Endodermal cell (in vitro differentiated cells): Measurements from ENCODE around the gene NANOG. TPM values are rescaled to one million over a fixed set of nuclear protein-coding genes. Genes with fewer than 3 reads are reported as not detected.
"Not testable (repeated sequence)": the region's sequence is repeated elsewhere in the genome, so short reads cannot be mapped to it uniquely, and the experiment has no call there.

Source experiments
- DNase-seq: peaks from one replicate; pipeline ENCODE4 v3.0.0-alpha.2; 2017
- H3K27ac ChIP-seq: 2 replicates; pipeline ENCODE4 v1.5.1; 2013; ENCODE audit warnings: mild to moderate bottlenecking, low read depth, low read length, moderate library complexity
- H3K27me3 ChIP-seq: 2 replicates; pipeline ENCODE4 v1.6.1; 2013; ENCODE audit warnings: mild to moderate bottlenecking, low read length, moderate library complexity; ENCODE audit not compliant: insufficient read depth, control insufficient read depth, poor library complexity, severe bottlenecking
- H3K36me3 ChIP-seq: 2 replicates; pipeline ENCODE4 v1.7.0; 2013; ENCODE audit warnings: mild to moderate bottlenecking, low read length, moderate library complexity; ENCODE audit not compliant: control insufficient read depth, insufficient read depth
- H3K4me1 ChIP-seq: one replicate; pipeline ENCODE4 v1.7.0; 2013; ENCODE audit warnings: low read length; ENCODE audit not compliant: control insufficient read depth, insufficient read depth
- H3K4me3 ChIP-seq: 2 replicates; pipeline ENCODE4 v1.5.1; 2013; ENCODE audit warnings: mild to moderate bottlenecking, low read length, moderate library complexity
- H3K9ac ChIP-seq: 2 replicates; pipeline ENCODE4 v1.6.1; 2013; ENCODE audit warnings: mild to moderate bottlenecking, low read length, moderate library complexity; ENCODE audit not compliant: poor library complexity, severe bottlenecking; ENCODE audit errors: extremely low read depth
- H3K9me3 ChIP-seq: 2 replicates; pipeline ENCODE4 v1.6.1; 2013; ENCODE audit warnings: mild to moderate bottlenecking, low read length, moderate library complexity; ENCODE audit not compliant: control insufficient read depth
- H3K27ac Mint-ChIP-seq: 2 replicates; pipeline ENCODE4 v1.8.0; 2020; ENCODE audit warnings: mixed read lengths
- H3K27me3 Mint-ChIP-seq: 2 replicates; pipeline ENCODE4 v1.8.0; 2021; ENCODE audit warnings: mild to moderate bottlenecking, mixed read lengths; ENCODE audit not compliant: insufficient read depth
- H3K36me3 Mint-ChIP-seq: 2 replicates; pipeline ENCODE4 v1.8.0; 2020; ENCODE audit warnings: low read depth, mixed read lengths
- H3K4me1 Mint-ChIP-seq: 2 replicates; pipeline ENCODE4 v1.8.0; 2020; ENCODE audit warnings: mixed read lengths
- H3K4me3 Mint-ChIP-seq: 2 replicates; pipeline ENCODE4 v1.8.0; 2020; ENCODE audit warnings: mild to moderate bottlenecking, moderate library complexity, mixed read lengths
- H3K9me3 Mint-ChIP-seq: 2 replicates; pipeline ENCODE4 v1.8.0; 2020; ENCODE audit warnings: mild to moderate bottlenecking, mixed read lengths
- WGBS, 2 experiments: methylation state at CpG; one replicate each; pipeline versions ENCODE4 v1.1.5 to v1.1.7; 2013; ENCODE audit warnings: missing lambda C conversion rate in 2 of 2, mixed read lengths in 1 of 2; ENCODE audit not compliant: insufficient coverage in 1 of 2, insufficient read length in 1 of 2; 5-methylcytosine and 5-hydroxymethylcytosine counted together
- total RNA-seq, 2 donors: library from RNA; stranded (reverse); fragmentation: NEBNext Ultra II Directional in 1 of 2; extraction: Animal tissue kit (Norgen Biotek cat#: 25700) in 1 of 2; gene quantifications; 2 replicates in 1 of 2; 3 replicates in 1 of 2; pipeline ENCODE4 v1.2.1, GENCODE V29; 2021
- TF ChIP-seq, protein P1 (sequence below): fragments of 200-600 bp; sonication (generic); conservative IDR thresholded peaks from 2 replicates; pipeline ENCODE4 v1.5.0; 2021; ENCODE audit warnings: antibody characterized with exemption, mild to moderate bottlenecking

NANOG gene
- total RNA-seq, 2 donors from 2014 or later: 6.1 to 79.5 TPM

DNA sequence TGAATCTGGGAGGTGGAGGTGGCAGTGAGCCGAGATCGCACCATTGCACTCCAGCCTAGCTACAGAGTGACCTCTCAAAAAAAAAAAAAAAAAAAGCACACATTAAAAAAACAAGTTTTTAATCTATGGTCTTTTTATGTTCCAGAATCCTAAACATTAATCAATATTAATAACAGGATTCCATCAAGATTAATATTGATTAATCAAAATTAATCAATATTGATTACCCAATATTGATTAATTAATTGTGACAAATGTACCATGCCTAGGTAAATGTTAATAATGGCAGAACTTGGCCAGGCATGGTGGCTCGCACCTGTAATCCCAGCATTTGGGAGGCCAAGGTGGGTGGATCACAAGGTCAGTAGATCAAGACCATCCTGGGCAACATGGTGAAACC lies 7.9 kb upstream of the NANOG start:
- Histone ChIP-seq H3K27ac (no peak overlapping the region), H3K9ac (no peak overlapping the region), H3K9me3 (no peaks in the 10 kb centered on the region), H3K4me3 (no peak overlapping the region), H3K4me1 (no peaks in the 10 kb centered on the region), H3K27me3 (no peaks in the 10 kb centered on the region), H3K36me3 (no peaks in the 10 kb centered on the region)
- no peaks in the 10 kb centered on the region for H3K27me3 Mint-ChIP-seq
- H3K4me1 Mint-ChIP-seq: peaks cover 12% of the 10 kb centered on the region
- no peaks in the 10 kb centered on the region for H3K9me3 Mint-ChIP-seq
- WGBS, 2 experiments: 55 to 78% methylated on average over 1 to 3 of the region's 3 CpGs
- H3K4me3 Mint-ChIP-seq: no peak overlapping the region
- TF ChIP-seq, protein P1, sequence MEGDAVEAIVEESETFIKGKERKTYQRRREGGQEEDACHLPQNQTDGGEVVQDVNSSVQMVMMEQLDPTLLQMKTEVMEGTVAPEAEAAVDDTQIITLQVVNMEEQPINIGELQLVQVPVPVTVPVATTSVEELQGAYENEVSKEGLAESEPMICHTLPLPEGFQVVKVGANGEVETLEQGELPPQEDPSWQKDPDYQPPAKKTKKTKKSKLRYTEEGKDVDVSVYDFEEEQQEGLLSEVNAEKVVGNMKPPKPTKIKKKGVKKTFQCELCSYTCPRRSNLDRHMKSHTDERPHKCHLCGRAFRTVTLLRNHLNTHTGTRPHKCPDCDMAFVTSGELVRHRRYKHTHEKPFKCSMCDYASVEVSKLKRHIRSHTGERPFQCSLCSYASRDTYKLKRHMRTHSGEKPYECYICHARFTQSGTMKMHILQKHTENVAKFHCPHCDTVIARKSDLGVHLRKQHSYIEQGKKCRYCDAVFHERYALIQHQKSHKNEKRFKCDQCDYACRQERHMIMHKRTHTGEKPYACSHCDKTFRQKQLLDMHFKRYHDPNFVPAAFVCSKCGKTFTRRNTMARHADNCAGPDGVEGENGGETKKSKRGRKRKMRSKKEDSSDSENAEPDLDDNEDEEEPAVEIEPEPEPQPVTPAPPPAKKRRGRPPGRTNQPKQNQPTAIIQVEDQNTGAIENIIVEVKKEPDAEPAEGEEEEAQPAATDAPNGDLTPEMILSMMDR: no peak
- no peaks in the 10 kb centered on the region for H3K36me3 Mint-ChIP-seq
- no peak for DNase-seq
- H3K27ac Mint-ChIP-seq: no peak overlapping the region

DNA sequence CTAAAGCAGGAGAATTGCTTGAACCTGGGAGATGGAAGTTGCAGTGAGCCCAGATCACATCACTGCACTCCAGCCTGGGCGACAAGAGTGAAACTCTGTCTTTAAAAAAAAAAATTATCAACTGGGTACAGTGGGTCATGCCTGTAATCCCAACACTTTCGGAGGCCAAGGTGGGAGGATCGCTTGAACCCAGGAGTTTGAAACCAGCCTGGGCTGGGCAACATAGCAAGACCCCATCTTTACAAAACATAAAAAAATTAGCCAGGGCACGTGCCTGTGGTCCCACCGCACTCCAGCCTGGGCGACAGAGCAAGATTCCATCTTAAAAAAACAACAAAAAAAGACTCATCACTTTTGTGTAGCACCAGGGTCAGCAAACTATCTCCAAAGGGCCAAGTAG lies 7.1 kb upstream of the NANOG start:
- H3K4me3 ChIP-seq: no peak overlapping the region
- Mint-ChIP-seq H3K9me3 (no peaks in the 10 kb centered on the region), H3K4me1 (peaks cover 19% of the 10 kb centered on the region), H3K36me3 (no peaks in the 10 kb centered on the region), H3K27me3 (no peaks in the 10 kb centered on the region), H3K4me3 (no peak overlapping the region), H3K27ac (no peak overlapping the region)
- 93 to 96% methylated on average over 3 to 6 of the region's 6 CpGs for WGBS, 2 experiments
- no peaks in the 10 kb centered on the region for H3K9me3 ChIP-seq
- H3K27ac ChIP-seq: no peak overlapping the region
- H3K4me1 ChIP-seq: no peaks in the 10 kb centered on the region
- DNase-seq: no peak
- no peaks in the 10 kb centered on the region for H3K36me3 ChIP-seq
- TF ChIP-seq, protein P1: no peak
- no peak overlapping the region for H3K9ac ChIP-seq
- H3K27me3 ChIP-seq: no peaks in the 10 kb centered on the region

DNA sequence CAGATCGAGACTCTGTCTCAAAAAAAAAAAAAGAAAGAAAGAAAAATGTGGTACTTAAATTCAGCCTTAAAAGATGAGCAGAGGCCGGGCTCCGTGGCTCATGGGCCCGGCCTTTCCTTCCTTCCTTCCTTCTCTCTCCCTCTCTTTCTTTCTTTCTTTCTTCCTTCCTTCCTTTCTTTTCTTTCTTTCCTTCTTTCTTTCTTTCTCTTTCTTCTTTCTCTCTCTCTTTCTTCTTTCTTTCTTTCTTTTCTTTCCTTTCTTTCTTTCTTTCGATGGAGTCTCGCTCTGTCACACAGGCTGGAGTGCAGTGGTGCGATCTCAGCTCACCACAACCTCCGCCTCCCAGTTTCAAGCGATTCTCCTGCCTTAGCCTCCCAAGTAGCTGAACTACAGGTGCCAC lies 5.8 kb upstream of the NANOG start:
- not testable (repeated sequence) for H3K4me3 ChIP-seq, H3K9me3 Mint-ChIP-seq, H3K27me3 Mint-ChIP-seq, H3K36me3 Mint-ChIP-seq, H3K9me3 ChIP-seq, H3K4me3 Mint-ChIP-seq, H3K9ac ChIP-seq, H3K4me1 ChIP-seq, DNase-seq, H3K36me3 ChIP-seq, H3K27me3 ChIP-seq, H3K27ac ChIP-seq
- Mint-ChIP-seq H3K27ac (peak overlapping the region; percentile 75), H3K4me1 (peaks cover 33% of the 10 kb centered on the region)
- 82 to 88% methylated on average over 5 to 9 of the region's 9 CpGs for WGBS, 2 experiments

- H3K9me3 ChIP-seq: no peaks in the 10 kb centered on the region
- no peak overlapping the region for H3K4me3 Mint-ChIP-seq
- no peaks in the 10 kb centered on the region for H3K9me3 Mint-ChIP-seq
- H3K4me1 ChIP-seq: no peaks in the 10 kb centered on the region
- no peaks in the 10 kb centered on the region for H3K27me3 ChIP-seq
- H3K36me3 ChIP-seq: no peaks in the 10 kb centered on the region
- no peaks in the 10 kb centered on the region for H3K36me3 Mint-ChIP-seq
- H3K9ac ChIP-seq: no peak overlapping the region
- no peak for DNase-seq
- peaks cover 43% of the 10 kb centered on the region for H3K4me1 Mint-ChIP-seq
- H3K27me3 Mint-ChIP-seq: no peaks in the 10 kb centered on the region
- H3K27ac ChIP-seq: no peak overlapping the region
- H3K27ac Mint-ChIP-seq: no peak overlapping the region
- WGBS, 2 experiments: 72 to 80% methylated on average over 1 to 2 of the region's 2 CpGs
- TF ChIP-seq, protein P1: no peak
- H3K4me3 ChIP-seq: no peak overlapping the region
These were observed 4.5 kb upstream of the NANOG start for GRCh38 chr12:7784701-7785100.
